GM12874 (cell line): ENCODE results near the gene SCRN1.

Experiments
- CTCF ChIP-seq: IDR thresholded peaks from 2 replicates; pipeline ENCODE4 v1.5.1; 2011; ENCODE audit warnings: low read depth, mild to moderate bottlenecking, control low read depth, low read length, moderate library complexity; ENCODE audit not compliant: insufficient read depth

The SCRN1 gene

GRCh38 chr7:29893351-29893965, 96.1 kb downstream of the SCRN1 start:
- TF ChIP-seq CTCF, result no peak

GRCh38 chr7:29892231-29892630, 97.4 kb downstream of the SCRN1 start:
- no peak for TF ChIP-seq CTCF

GRCh38 chr7:29891766-29892165, 97.8 kb downstream of the SCRN1 start:
- TF ChIP-seq CTCF, result no peak

- no peak for TF ChIP-seq CTCF
These were observed 99.3 kb downstream of the SCRN1 start for GRCh38 chr7:29890251-29890650.

- TF ChIP-seq CTCF, result no peak
These were observed 100.3 kb downstream of the SCRN1 start for GRCh38 chr7:29889288-29889687.

- no peak for TF ChIP-seq CTCF
These were observed 101.6 kb downstream of the SCRN1 start for GRCh38 chr7:29888006-29888405.

GRCh38 chr7:29886827-29887226, 102.8 kb downstream of the SCRN1 start:
- no peak for TF ChIP-seq CTCF
